NB4 (cell line): ENCODE data around the gene SMOC2.

Experiments used
- DNase-seq: peaks from one replicate; pipeline ENCODE4 v3.0.0; 2010; ENCODE audit warnings: low read depth
- H3K4me3 ChIP-seq: one replicate; pipeline ENCODE4 v1.5.1; 2011; ENCODE audit warnings: mild to moderate bottlenecking, low read depth, low read length, moderate library complexity
- MAX ChIP-seq: IDR thresholded peaks from 2 replicates; pipeline ENCODE4 v1.6.1; 2011; ENCODE audit warnings: low read depth, low read length
- MYC ChIP-seq: IDR thresholded peaks from 2 replicates; pipeline ENCODE4 v1.6.1; 2011; ENCODE audit warnings: low read depth, low read length
- POLR2A ChIP-seq: IDR thresholded peaks from 2 replicates; pipeline ENCODE4 v1.6.1; 2011; ENCODE audit warnings: mild to moderate bottlenecking; ENCODE audit not compliant: insufficient read length; ENCODE audit errors: extremely low read depth
- TF ChIP-seq, protein P1 (sequence below): IDR thresholded peaks from one replicate; pipeline ENCODE4 v1.5.1; 2012; ENCODE audit warnings: low read depth, low read length

Gene SMOC2

DNA sequence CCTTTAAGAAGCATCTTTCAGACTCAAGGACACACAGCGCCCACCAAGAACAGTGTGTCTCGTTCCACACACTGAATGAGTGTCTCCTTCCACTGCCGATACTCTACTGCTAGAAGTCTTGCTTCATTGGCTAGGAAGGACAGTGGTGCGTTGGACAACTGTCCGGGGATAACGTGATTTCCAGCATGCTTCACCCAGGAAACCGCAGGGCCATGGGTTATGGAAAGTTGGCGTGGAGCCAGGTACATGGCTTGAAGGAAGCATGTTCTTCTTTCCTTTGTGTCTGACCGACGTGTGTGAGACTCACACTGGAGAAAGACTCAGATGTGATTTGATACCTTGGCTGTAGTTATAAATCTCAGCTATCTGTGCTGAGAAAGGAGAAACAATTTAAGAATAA is 73.2 kb downstream of the SMOC2 start:
- TF ChIP-seq MAX (no peak), POLR2A (no peak), MYC (no peak)
- TF ChIP-seq, protein P1, sequence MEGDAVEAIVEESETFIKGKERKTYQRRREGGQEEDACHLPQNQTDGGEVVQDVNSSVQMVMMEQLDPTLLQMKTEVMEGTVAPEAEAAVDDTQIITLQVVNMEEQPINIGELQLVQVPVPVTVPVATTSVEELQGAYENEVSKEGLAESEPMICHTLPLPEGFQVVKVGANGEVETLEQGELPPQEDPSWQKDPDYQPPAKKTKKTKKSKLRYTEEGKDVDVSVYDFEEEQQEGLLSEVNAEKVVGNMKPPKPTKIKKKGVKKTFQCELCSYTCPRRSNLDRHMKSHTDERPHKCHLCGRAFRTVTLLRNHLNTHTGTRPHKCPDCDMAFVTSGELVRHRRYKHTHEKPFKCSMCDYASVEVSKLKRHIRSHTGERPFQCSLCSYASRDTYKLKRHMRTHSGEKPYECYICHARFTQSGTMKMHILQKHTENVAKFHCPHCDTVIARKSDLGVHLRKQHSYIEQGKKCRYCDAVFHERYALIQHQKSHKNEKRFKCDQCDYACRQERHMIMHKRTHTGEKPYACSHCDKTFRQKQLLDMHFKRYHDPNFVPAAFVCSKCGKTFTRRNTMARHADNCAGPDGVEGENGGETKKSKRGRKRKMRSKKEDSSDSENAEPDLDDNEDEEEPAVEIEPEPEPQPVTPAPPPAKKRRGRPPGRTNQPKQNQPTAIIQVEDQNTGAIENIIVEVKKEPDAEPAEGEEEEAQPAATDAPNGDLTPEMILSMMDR, result no peak
- no peak for DNase-seq
- H3K4me3 ChIP-seq, result no peak overlapping the region

- TF ChIP-seq MAX, result no peak
- TF ChIP-seq POLR2A, result no peak
- no peak overlapping the region for H3K4me3 ChIP-seq
- DNase-seq, result no peak
Observed at GRCh38 chr6:168515376-168515775, 74.4 kb downstream of the SMOC2 start.

DNA sequence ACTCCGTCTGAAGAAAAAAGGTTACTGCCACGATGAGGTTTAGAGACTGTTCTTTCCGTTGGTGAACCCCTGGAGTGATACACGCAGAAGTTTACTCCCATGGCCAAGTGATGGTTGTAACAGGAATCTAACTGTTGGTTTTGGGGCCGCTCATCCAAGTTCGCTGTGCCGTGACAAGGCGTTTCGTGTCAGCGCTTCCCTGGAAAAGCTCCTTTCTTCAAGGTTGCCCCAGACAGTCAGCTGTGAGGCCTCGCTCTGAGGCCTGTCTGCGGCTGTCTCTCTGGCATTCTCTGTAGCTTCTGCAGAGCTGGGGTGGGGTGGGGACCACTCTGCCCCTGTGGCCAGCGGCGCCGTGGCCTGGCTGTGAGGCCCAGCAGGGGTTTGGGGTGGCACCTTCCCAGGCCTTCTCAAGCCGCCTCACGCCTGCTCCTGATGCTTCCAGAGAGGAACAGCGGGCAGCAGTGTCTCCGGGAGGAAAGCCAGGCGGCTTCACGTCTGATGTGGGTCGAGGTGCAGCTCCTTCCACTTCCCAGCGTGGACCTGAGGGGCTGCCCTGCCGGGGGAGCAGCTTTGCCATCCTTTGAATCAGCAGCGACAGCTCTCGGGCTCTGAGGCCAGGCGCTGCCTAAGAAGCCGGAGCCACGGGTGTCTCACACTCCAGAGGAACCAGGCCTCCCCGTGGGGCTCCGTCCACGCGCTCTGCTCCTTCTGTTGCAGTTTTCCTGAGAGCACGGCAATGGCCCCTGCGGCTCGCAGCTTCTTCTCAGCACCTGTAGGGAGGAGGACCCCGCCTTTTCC is 76.2 kb downstream of the SMOC2 start:
- DNase-seq, result no peak
- TF ChIP-seq, protein P1, result no peak
- TF ChIP-seq POLR2A (no peak), MAX (no peak), MYC (no peak)
- H3K4me3 ChIP-seq, result no peak overlapping the region

DNA sequence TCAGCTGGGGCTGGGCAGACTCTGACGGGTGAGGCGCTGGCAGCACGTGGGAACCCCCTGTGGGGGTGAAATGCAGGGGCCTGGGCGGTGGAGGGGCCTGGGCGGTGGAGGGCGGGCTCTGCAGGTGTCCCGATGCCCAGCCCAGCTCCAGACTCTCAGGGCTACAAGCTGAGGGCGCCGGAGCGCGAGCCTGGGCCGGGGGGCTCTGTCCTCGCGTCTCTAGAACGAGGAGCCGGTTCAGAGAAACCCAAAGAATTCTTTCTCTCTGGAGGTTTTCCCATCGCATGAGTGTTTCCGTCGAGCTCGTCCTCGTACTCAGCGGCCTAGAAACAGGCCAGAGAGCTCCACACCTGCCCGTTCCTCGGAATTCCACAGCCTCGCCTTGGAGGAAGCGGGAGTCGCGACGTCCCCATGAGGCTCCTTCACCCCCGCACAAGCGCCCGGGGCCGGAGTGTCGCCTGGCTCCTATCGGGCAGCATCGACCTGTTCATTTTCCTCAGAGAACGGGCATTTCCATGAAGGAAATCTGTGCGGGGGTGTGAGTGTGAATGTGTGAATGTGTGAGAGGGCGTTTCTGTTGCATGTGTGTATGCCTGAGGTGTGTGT is 76.9 kb downstream of the SMOC2 start:
- TF ChIP-seq MAX (no peak), MYC (no peak), POLR2A (no peak)
- TF ChIP-seq, protein P1, result no peak
- no peak for DNase-seq
- no peak overlapping the region for H3K4me3 ChIP-seq

- TF ChIP-seq POLR2A (no peak), MAX (no peak), MYC (no peak)
- TF ChIP-seq, protein P1, result no peak
- H3K4me3 ChIP-seq, result no peak overlapping the region
- no peak for DNase-seq
Observed at GRCh38 chr6:168518348-168518745, 77.4 kb downstream of the SMOC2 start.

- no peak overlapping the region for H3K4me3 ChIP-seq
- no peak for DNase-seq
- TF ChIP-seq MAX, result no peak
- TF ChIP-seq, protein P1, result no peak
- no peak for TF ChIP-seq MYC
- no peak for TF ChIP-seq POLR2A
Observed at GRCh38 chr6:168518867-168519266, 77.9 kb downstream of the SMOC2 start.
